Amygdala (tissue), 56 donors: Measurements from ENCODE around the gene RORB.
A peak's percentile ranks its signal among the peaks of the same experiment; 100 is the strongest.
"Not testable (repeated sequence)": the region's sequence is repeated elsewhere in the genome, so short reads cannot be mapped to it uniquely, and the experiment has no call there.

Experiments
- DNase-seq, 56 donors: peaks; one replicate each; lab custom pipeline; 2025; lab: John Stamatoyannopoulos, UW

RORB gene

GRCh38 chr9:74512416-74512815 lies 15.3 kb downstream of the RORB start:
- no peak for DNase-seq

GRCh38 chr9:74513221-74513620 lies 16.1 kb downstream of the RORB start:
- no peak for DNase-seq

GRCh38 chr9:74517188-74517587 lies 20.1 kb downstream of the RORB start:
- DNase-seq = no peak

- no peak for DNase-seq
These were observed 22.3 kb downstream of the RORB start for GRCh38 chr9:74519419-74519818.

- DNase-seq = no peak
These were observed 23.9 kb downstream of the RORB start for GRCh38 chr9:74521009-74521408.

- DNase-seq = no peak
These were observed 27.2 kb downstream of the RORB start for GRCh38 chr9:74524289-74524688.

- DNase-seq = no peak
These were observed 29.1 kb downstream of the RORB start for GRCh38 chr9:74526215-74526614.

- no peak for DNase-seq
These were observed 30.6 kb downstream of the RORB start for GRCh38 chr9:74527718-74528117.

- no peak for DNase-seq
These were observed 31.1 kb downstream of the RORB start for GRCh38 chr9:74528207-74528606.

- not testable (repeated sequence) for DNase-seq
These were observed 33.3 kb downstream of the RORB start for GRCh38 chr9:74530458-74530857.

- no peak for DNase-seq
These were observed 36.1 kb downstream of the RORB start for GRCh38 chr9:74533253-74533652.

- DNase-seq = no peak
These were observed 37.7 kb downstream of the RORB start for GRCh38 chr9:74534841-74535240.

GRCh38 chr9:74543145-74543544 lies 46.0 kb downstream of the RORB start:
- peak in 8 of 56 donors; percentile 4 to 40 (median 10) for DNase-seq

GRCh38 chr9:74551266-74551665 lies 54.1 kb downstream of the RORB start:
- DNase-seq = no peak

GRCh38 chr9:74554751-74555419 lies 57.8 kb downstream of the RORB start:
- peak in 19 of 56 donors; percentile 3 to 49 (median 24) for DNase-seq

- no peak for DNase-seq
These were observed 58.4 kb downstream of the RORB start for GRCh38 chr9:74555565-74555964.

- DNase-seq = no peak
These were observed 59.5 kb downstream of the RORB start for GRCh38 chr9:74556685-74557084.

GRCh38 chr9:74557571-74557970 lies 60.4 kb downstream of the RORB start:
- DNase-seq = no peak

GRCh38 chr9:74562611-74563010 lies 65.5 kb downstream of the RORB start:
- no peak for DNase-seq

GRCh38 chr9:74570879-74571512 lies 73.9 kb downstream of the RORB start:
- DNase-seq = peak in 8 of 56 donors; percentile 2 to 56 (median 8)

GRCh38 chr9:74573640-74574191 lies 76.6 kb downstream of the RORB start:
- DNase-seq = no peak

- DNase-seq = no peak
These were observed 79.0 kb downstream of the RORB start for GRCh38 chr9:74576176-74576575.
